NOMO-1 treated with dmso at 0.1 percent for 144 hours (cell line): Measurements from ENCODE around the gene ZFAND3.
"Not testable (repeated sequence)": the region's sequence is repeated elsewhere in the genome, so short reads cannot be mapped to it uniquely, and the experiment has no call there.

Experiments used
- DNase-seq: peaks from one replicate; lab custom pipeline; 2025; ENCODE audit not compliant: unreplicated experiment; lab: John Stamatoyannopoulos, UW

The ZFAND3 gene

DNA sequence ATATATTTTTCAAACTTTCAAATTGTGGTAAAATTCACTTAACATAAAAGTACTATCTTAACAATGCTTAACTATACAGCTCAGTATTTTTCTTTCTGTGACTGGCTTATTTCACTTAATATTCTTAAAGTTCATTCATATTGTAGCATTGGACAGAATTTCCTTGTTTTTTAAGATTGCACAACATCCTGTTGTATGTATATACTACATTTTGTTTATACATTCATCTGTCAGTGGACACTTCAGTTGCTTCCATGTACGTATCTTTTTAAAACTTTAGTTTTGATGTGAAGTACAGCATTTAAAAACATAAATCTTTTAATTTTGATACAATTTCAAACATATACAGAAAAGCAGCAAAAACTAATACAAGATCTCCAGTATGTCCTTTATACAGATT, 220.7 kb downstream of the ZFAND3 start:
- no peak for DNase-seq

DNA sequence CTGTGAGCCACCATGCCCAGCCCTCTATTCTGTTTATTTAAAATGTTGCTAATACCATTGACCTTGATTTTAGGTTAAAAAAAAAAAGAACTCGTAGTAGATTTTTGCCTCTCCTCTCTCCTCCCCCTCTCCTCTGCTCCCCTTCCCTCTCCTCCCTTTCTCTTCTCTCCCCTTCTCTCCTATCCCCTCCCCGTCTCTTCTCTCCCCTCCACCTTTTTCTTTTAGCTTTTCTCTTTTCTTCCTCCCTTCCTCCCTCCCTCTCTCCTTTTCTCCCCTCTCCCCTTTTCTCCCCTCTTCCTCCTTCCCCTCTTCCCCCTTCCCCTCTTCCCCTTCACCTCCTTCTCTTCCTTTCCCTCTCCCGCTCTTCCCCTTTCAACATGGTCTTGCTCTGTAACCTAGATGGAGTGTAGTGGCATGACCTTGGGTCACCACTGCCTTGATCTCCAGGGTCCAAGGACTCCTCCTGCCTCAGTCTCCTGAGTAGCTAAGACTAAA, 223.8 kb downstream of the ZFAND3 start:
- no peak for DNase-seq

DNA sequence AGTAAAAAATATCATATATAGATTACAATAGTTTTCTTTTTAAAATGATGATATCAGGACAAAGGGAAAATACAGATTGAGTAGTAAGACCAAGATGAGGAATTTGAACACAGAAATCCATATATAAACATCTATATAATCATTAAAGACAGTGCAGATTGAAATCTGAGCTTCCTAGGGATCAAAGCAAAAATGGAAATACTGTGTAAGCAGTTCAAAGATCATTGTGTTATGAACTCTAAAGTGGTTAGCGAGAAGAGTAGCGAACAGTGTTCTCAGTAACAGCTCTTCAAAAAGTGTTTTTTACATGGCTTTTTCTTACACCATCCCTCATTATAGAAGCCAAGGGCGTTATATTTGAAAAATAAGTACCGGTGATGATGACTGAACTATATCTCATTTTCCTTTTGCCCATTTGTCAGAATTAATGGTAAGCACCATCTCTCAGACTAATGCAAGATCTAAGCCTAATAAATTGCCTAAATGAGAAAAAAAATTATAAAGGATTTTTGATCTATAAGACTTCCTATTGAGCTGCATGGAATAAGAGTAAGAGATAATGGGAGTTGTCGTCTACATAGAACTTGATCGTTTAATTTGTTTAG, 226.3 kb downstream of the ZFAND3 start:
- DNase-seq = no peak

DNA sequence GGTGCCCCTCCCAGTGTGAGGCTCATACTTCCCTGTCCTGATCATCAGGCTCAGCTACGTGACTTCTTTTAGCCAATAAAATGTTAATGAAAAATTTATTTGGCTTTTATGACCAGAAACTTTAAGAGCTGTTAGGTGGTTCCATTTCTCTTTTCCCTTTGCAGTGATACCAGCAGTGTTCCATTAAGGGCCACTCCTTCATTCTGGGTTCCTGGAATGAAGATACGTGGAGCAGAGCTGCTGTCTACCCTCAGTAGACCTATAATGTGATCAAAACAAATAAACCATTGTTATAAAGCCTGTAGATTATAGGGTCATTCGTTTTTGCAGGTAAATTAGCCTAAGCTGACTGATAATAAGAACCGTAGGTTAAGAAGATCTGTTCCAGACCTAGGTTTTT, 228.0 kb downstream of the ZFAND3 start:
- DNase-seq = no peak

DNA sequence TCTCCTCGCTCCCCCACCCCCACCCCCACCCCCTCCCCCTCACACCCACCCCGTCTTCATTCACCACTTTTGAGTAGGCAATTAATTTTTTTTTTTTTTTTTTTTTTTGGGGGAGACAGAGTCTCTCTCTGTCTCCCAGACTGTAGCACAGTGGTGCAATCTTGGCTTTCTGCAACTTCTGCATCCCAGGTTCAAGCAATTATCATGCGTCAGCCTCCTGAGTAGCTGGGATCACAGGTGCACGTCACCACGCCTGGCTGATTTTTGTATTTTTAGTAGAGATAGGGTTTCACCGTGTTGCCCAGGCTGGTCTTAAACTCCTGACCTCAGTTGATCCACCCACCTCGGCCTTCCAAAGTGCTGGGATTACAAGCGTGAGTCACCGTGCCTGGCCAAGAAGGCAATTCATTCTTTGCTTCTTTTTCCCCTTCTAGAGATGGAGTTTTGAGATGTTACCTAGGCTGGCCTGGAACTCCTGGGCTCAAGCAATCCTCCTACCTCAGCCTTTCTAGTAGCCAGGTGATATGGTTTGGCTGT, 230.4 kb downstream of the ZFAND3 start:
- DNase-seq = not testable (repeated sequence)

DNA sequence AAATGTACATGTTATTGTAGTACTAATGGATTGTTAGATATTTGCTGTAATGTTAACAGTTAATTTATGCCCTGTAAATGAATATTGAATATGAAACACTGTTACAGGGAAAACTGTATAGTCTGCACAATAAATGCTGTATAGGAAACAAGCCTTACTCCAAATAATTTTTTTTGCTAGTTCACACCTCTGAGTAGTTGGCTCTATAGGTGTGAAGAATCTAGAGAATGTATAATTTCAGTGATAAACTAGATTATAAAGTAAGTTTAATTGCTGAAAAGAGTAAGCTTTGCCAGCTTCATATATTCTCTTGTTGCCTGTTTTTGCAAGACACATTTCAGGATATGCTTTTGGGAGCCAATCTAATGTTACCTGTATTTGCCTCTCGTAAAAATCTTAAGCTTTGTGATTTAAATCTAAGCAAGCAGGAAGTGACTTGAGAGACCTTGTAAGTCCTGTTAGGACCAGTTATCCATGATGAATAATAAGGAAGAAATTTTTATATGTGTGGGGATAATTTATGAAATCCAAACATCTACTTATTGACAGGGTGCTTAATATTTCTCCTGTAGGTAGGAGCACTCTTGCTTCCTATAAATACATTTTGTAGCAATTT, 232.4 kb downstream of the ZFAND3 start:
- DNase-seq = no peak

DNA sequence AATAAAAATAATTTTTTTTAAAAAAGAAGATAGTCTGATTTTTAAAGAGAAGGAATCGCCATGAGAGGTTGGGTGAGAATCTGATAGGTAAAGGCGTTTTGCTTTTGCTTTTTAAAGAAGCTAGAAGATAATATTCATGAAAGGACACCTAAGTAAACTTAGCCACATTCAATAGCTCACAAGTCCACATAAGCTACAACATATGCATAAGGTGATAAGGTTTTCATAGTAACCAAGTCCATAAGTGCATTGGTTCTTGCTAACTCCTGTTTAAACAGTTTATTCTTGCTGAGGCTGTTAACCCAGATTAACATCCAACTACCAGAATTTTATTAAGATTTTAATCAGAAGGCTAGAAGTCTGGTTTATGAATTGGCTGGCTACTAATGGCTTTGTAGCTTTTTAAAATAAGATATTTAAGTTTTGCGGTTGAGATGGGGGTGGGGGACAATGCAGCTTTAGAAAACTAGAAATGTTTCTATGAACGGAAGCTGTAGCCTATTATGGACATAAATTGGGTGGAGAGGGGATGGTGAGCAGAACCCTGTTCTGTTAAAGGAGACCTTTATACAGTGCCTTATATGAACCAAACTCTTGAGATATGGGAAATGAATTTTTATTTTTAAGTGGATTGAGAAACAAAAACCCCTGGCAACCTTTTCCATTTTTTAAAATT, 235.1 kb downstream of the ZFAND3 start:
- no peak for DNase-seq

DNA sequence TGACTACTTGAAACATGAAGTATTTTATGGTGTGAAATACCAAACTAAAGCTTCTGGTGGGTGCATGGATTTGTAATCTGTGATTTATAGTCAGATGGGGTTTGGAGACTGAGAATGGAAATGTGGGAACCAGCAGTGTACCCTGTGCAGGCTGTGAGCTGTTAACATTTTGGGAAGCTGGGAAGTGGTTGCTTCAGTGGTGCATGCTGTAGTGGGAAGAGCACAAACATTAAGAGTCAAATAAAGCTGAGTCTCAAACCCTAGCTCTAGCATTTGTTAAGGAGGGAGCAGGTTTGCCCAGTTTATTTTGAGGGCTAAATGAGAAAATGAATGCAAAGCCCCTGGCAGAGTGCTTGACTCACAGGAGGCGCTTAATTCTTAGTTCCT, 235.7 kb downstream of the ZFAND3 start:
- DNase-seq = no peak

DNA sequence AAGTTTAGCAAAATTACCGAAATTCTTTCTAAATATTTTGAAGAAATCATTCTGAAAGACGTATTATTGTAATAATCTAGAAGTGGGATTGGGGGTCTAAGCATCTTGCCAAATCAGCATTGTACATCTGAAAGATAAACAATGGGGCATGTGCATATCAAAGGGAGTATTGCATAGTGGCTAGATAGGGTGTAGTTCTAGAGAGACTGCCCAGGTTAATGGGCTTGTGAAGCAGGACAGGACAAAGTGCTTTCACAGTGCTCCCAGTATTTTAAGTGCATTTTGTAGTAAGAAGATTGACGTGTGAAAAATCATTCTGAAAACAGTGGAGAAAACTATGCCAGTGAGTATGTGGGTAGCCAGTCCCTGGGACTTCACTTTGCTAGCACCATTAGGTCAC, 236.8 kb downstream of the ZFAND3 start:
- DNase-seq = no peak

DNA sequence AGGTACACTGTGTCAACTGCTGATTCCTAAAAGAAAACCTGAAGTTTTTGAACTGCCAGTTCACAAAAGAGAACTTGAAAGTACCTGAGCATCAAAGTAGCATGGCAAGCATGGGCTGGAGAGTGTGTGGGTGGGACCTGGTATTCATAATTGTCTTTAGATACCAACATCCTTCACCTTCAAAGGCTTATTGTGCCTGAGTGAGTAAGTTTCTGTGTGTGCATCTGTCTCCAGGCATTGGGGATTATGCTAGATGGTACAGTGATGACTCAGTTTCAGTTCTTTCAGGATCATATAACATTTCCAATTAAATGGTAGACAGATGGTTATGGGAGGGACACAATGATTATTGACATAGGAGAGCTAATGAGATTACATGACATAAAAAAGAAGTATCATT, 238.5 kb downstream of the ZFAND3 start:
- no peak for DNase-seq

DNA sequence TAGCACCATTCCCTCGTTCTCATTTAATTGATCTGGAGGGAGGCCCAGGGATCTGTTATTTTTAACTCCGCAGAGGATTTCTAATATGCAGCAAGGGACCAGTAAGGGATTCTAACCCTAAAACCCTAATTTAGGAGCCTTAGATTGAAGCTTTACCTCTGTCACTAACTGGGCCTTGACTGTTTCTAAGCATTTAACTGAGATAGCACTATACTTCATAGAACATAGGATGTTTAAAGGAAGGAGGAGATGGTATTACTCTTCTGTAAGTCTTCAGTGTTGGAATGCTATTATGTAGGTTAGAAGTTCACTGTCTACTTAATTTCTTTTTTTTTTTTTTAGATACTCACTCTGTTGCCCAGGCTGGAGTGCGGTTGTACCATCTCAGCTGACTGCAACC, 242.5 kb downstream of the ZFAND3 start:
- DNase-seq = no peak

DNA sequence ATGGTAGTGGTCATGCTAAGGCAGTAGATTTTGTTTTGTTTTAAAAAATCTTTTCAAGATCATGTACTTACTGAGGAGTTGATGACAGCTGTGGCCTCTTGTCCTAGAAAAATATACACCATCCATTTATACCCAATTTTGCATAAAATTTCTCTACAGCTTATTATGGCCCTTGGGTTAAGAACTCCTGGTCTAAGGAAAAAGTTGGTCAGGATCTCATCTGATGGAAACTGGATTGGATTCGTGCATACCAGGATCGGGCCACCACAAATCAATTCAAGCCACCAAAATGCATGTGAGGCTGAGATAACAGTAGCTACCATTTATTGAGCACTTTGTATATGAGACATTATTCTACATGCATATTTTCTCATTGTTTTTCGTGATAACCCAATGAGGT, 244.4 kb downstream of the ZFAND3 start:
- DNase-seq = no peak

DNA sequence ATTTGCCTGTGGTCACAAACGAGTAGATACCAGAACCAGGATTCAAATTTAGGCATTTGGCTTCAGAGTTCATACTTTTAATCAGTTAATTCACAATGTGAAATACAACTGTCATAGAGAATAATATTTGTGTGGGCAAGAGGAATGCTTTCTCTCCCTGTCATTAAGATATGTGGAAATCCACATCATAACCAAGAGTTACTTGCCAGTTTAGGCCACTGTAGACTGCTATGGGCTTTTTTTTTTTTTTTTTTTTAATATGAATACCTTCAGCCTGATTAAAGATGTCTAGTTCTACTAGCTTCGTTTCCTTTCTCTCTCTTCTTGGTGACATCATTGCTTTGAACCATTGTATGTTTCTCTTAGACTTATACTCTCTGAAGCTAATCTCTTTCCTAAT, 244.9 kb downstream of the ZFAND3 start:
- DNase-seq = no peak

DNA sequence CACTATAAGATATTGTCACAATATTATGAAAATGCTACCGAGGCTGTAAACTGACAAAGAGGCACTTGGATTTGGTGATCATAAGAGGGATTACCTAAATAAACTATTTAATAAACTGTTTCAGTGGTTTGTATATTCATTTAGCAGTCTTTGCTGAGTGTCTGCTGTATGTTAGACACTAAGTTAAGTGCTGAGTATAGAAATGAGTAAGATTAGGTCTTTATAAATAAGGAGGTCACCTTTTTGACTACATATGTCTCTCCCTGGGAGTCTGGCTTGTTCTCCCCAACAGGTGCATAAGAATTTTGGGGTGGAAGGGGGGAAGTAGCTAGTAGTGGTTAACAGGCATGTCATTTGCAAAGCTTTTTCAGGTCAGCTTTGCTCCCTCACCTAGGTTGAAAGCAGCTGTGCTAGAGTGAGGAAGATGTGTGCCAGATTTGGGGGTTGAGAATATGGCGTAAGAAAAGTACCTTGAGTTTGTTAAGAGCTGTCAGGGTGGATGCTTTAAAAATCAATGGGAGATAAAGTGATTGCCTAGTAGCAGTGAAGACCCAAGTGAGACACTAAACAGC, 246.3 kb downstream of the ZFAND3 start:
- no peak for DNase-seq

DNA sequence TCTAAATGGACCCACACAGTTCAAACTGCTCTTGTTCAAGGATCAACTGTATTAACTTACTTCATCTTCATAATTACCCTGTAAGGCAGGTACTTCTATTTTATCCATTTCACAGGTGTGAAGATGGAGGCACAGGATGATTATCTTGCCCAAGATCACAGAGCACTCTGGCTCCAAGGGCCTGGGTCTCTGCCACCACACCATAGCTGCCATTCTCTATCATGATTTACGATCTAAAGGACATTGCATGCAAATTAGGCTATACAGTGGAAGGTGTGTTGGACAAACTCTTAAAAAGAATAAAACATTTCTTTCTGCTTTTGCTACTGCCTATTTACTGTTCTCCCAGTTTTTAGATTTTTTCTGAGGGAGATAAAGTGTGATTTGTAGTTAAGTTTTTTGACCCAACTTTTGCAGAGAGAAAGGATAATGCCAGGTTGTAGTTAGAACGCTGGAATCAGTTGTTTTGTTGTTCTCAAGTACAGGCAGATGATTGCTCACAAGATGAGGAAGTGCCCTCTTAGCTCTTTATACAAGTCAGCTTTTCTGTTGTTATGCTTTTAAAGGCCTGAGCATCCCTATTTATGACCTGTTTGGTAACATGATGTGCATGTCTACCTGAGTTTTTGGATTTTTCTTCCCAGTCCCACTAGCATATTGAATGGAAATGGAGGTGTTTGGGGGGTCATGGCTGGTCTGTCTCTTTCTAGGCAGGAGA, 247.9 kb downstream of the ZFAND3 start:
- no peak for DNase-seq

DNA sequence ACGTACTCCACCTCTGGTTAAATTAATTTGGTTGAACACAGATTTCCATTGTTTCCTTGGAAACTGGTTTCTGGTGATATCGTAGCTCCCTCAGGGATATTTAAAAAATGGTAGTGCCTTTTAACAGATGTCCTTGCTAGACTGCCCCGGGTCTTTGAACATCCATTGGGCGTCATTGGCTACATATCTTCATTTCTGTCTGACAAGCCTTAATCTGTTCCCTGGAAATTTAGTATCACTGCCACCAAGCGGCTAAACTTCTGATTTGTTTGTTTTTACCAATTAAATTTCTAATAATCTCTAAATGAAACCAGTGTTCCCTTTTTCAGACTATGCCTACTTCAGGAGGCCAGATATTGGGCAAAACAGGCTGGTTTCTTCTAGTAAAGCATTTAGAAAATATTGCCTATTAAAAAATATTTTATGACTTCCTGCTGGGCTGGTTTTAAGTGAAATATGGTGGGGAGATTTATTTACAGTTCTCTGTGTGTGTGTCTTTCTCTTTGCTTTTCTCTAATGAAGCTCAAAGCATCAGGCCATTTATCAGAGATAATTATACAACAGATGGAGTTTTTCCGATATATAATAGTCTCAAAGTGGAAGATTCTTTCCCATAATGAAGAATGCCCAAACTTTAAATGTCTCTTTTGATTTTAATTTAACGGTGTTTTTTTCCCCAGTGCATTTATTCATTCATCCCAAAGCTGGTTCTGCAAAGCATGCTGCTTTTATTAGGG, 249.5 kb downstream of the ZFAND3 start:
- no peak for DNase-seq

DNA sequence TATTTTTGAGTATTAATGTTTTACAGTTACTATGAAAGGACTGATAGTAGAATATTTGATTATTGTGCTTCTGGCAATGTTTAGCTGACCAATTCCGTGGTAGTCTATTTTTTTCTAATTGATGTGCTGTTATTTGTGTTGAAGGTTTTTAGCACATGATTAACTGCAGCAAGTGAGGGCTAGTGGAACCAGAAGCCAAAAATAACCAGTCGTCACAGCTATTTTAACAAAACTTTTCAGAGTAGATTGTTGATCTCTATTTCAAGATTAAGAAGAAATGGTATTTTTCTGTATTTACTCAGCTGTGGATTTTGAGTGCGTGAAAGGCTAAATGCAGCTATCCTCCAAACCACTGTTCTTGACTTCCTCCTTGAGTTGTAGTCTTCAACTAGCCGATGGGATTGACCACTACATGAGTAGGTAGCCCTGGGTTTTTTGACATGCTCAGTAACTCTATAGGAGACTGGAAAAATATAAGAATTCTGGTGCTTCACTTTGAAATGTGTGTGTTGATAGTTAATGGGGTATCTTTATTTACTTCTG, 258.0 kb downstream of the ZFAND3 start:
- DNase-seq = no peak

DNA sequence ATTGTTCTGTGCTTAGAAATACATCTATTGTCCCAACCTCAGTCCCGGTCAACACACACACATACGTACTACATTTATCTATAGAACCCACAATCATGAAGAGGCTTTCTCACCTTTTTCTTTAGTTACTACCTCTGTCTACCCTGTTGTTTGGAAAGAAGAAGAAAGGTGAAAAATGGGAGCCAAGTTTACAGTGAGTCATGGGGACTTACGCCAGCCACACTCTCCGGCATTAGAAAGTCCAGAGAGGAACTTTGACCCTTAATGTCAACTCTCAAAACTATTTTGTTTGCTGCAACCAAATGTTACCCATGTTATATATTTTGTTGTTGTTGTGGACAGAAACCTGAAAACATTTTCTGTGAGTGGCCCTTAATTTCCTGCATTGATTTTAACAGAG, 259.1 kb downstream of the ZFAND3 start:
- no peak for DNase-seq

DNA sequence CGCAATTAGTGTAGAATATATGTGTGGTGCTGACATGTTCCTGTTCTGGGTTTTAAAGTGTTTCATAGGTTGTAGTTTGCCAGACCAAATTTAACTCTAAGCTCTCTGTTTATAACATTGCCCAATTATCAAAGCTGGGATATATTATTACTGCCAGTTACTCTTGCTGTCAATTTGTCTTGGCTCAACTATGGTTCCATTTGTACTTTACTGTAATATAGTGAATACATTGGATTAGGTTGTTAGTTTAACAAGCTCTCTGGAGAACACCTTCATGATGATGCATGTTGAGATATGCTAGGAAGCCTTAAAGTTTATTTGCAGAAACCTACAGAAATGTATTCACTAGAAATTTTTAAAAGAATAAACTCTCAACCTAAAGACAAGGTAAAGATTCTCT, 259.6 kb downstream of the ZFAND3 start:
- no peak for DNase-seq

DNA sequence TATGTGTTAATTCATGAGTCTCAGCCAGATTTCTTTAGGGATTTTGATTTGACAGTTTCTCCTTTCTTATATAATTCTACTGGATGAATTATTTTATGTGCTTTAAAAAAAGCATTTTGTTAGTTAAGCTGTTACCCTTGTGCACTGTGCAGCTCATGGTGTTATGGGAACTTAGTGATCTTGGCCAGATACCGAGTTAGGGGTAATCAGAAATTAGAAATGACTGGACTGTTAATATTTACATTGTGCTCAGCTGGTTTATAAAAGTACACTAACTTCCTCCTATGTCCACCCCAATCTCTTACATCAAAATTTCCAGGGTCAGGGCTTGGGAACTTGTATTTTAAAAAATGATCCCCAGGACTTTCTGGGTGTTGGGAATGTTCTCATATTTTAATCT, 260.0 kb downstream of the ZFAND3 start:
- no peak for DNase-seq
